Ovary (tissue), 3 donors: Measurements from ENCODE around the gene SOX6.

ENCODE experiments used
- CTCF ChIP-seq, 3 donors: fragments of 450-650 bp in 2 of 3; fragments of 200-600 bp in 1 of 3; IDR thresholded peaks; one replicate each; pipeline versions ENCODE4 v1.5.1 to v1.8.0; 2016 to 2022; ENCODE audit warnings: antibody characterized with exemption in 3 of 3, mild to moderate bottlenecking in 1 of 3
- POLR2A ChIP-seq: fragments of 450-650 bp; IDR thresholded peaks from one replicate; pipeline ENCODE4 v1.6.1; 2017; ENCODE audit warnings: antibody characterized with exemption, mild to moderate bottlenecking, moderate library complexity
- donor health status: DM: no; HTN: no; CAD: no.

GRCh38 chr11:16096336-16096735, 260.0 kb downstream of the SOX6 start:
- no peak for TF ChIP-seq CTCF (IDR thresholded peaks at IDR 0.05)
- TF ChIP-seq POLR2A, result no peak
